ENCODE results near the gene FRMD6.
"Not testable (repeated sequence)": the region's sequence is repeated elsewhere in the genome, so short reads cannot be mapped to it uniquely, and the experiment has no call there.

Gene FRMD6

GRCh38 chr14:51633298-51633697 is 18.4 kb upstream of the FRMD6 start:
- not testable (repeated sequence) for DNase-seq

GRCh38 chr14:51636109-51636508 is 15.6 kb upstream of the FRMD6 start:
- DNase-seq, result no peak

GRCh38 chr14:51638071-51638944 is 13.4 kb upstream of the FRMD6 start:
- DNase-seq, result no peak

- no peak for DNase-seq
These were observed 11.9 kb upstream of the FRMD6 start for GRCh38 chr14:51639668-51640316.

- DNase-seq, result no peak
These were observed 8.6 kb upstream of the FRMD6 start for GRCh38 chr14:51643140-51643539.

GRCh38 chr14:51644217-51644933 is 7.3 kb upstream of the FRMD6 start:
- DNase-seq, result no peak

- no peak for DNase-seq
These were observed 3.4 kb upstream of the FRMD6 start for GRCh38 chr14:51648296-51648695.

- DNase-seq, result peak in 1 of 5 experiments; percentile 19
These were observed 858 bp upstream of the FRMD6 start for GRCh38 chr14:51650716-51651387.

- peak in 4 of 5 experiments; percentile 5 to 27 (median 12) for DNase-seq
These were observed 713 bp downstream of the FRMD6 start for GRCh38 chr14:51652168-51653078.

GRCh38 chr14:51653079-51653774 is 1.5 kb downstream of the FRMD6 start:
- DNase-seq, result peak in 1 of 5 experiments; percentile 36

- no peak for DNase-seq
These were observed 2.2 kb downstream of the FRMD6 start for GRCh38 chr14:51653775-51654532.

GRCh38 chr14:51654533-51654845 is 2.8 kb downstream of the FRMD6 start:
- no peak for DNase-seq

GRCh38 chr14:51657762-51658161 is 6.1 kb downstream of the FRMD6 start:
- DNase-seq, result peak in 1 of 5 experiments; percentile 7

- DNase-seq, result no peak
These were observed 6.9 kb downstream of the FRMD6 start for GRCh38 chr14:51658441-51659173.

GRCh38 chr14:51660741-51661140 is 9.0 kb downstream of the FRMD6 start:
- no peak for DNase-seq

GRCh38 chr14:51661504-51661903 is 9.8 kb downstream of the FRMD6 start:
- no peak for DNase-seq

- no peak for DNase-seq
These were observed 12.1 kb downstream of the FRMD6 start for GRCh38 chr14:51663783-51664326.

GRCh38 chr14:51666070-51666469 is 14.4 kb downstream of the FRMD6 start:
- no peak for DNase-seq

GRCh38 chr14:51666826-51667225 is 15.1 kb downstream of the FRMD6 start:
- no peak for DNase-seq
